IPS DF 4.7 (cell line): Measurements from ENCODE around the gene PPM1H.
A peak's percentile ranks its signal among the peaks of the same experiment; 100 is the strongest.

Experiments used
- DNase-seq: peaks from one replicate; pipeline ENCODE4 v3.0.0-alpha.2; 2013; ENCODE audit warnings: low spot score; ENCODE audit errors: extremely low read depth

Gene PPM1H

DNA sequence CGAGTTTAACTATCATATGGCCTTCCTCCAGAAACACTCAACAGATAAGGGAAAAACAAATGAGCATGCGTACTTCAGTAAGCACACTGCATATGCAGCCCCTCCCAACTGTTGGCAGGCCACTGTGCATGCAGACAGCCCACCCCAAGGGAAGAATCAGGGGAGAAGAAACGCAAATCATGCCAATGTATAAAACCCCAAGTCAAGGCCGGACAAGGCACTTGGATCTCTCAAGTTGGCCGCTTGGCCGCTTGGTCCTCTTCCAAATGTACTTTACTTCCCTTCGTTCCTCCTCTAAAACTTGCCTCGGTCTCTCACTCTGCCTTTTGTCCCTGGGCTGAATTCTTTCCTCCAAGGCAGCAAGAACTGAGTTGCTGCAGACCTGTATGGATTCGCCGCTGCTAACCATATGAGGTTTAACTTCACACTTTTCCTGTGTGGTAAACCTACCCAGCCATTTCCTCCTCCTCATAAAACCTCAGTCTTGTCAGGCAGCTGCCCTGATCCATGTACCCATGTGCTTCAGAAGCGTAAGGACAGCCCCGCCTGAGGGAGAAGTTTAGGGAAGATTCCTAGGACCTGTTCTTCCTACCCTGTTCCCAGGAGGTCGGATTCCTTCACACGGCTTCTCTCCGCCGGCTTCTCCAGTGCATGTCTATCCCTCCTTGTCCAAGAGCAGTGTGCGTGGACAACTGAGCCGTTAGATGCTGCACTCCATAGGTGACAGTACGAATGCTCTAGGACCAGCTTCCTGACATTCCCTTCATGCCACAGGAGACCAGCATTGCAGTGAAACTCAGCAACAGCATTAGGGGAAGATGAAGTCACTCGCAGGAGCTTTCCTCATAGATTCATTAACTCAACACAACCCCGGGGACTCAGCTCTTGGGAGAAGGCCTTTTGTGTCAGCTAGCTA is 280.4 kb downstream of the PPM1H start:
- DNase-seq = no peak

DNA sequence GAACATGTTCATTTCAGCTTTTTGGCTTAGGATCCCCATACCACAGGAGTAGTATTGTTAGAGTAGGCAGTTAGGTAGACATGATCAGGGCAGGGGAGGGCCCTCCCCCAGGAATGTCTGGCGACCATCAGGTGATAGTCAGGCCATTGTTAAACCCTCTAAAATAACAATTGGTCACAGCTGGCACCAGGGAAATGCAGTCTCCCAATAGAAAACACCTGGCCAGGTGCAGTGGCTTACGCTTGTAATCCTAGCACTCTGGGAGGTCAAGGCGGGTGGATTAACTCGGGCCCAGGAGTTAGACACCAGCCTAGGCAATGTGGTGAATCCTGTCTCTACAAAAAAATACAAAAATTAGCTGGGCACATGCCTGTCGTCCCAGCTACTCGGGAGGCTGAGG is 281.2 kb downstream of the PPM1H start:
- DNase-seq = peak; percentile 97

DNA sequence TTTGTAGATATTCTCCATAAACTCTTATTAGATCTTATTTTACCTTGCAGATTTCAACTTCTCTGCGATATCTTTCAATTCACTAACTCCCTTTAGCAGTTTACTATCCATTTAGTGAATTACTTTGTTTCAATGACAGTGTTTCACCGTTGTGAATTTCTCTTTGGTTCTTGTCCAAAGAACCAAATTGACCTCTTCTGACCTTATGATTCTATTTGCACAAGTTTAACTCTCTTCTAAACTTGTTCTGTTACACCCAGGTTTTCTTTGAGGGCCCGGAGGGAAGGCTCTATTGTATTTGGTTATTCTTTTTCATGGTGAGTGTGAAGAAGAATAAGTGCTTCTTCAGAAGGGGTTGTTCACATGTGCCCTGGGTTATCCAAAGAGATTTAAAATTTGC is 281.6 kb downstream of the PPM1H start:
- DNase-seq = no peak

DNA sequence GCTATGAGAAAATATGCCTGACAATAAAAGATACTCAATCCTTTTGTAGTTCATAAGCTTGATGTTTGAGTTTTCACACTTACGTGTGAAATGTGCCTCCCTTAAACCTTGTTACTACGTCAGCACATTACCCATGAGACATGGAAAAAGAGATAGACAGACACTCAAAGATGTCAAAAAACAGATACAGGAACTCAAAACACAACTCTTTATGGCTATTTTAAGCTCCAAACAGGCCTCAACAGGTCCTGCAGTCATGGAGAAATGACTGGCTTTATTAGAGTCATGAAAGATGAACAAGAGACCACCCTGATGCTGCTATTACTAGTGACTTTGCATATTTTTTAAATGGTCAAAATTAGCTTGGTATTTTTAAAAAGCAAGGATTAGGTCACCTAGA is 283.8 kb downstream of the PPM1H start:
- DNase-seq = no peak

DNA sequence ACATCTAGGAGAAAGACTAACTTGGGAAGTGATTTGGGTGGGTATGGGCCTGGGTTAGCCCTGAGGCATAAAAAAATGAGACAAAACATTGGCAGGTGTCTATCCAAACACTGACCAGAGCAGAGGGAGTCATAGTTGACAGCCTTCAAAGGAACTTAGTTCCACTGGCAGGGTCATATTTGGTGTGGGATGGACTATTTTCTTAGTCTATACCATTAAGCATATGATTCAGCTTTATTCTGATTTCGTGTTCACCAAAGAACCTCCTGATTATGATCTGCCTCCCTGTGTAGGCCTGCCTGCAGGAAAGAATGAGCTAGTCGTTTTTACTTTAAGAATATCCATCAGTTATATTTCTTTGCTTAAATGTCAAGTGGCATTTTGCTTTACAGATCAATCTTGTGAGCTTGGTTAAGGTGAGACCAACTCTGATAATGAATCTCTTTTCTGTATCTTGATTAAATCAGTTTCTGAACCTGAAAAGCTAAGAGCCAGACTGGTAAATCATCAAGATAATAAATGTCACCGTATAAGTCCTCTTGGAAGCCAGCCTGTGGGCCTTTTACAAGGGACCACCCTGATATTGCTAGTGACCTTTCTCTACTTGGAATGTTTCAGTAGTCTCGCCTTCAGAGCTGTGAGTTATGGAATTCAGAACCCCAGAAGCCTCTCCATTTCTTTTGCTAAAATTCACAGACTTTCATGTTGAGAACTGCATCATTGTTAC is 285.4 kb downstream of the PPM1H start:
- no peak for DNase-seq

DNA sequence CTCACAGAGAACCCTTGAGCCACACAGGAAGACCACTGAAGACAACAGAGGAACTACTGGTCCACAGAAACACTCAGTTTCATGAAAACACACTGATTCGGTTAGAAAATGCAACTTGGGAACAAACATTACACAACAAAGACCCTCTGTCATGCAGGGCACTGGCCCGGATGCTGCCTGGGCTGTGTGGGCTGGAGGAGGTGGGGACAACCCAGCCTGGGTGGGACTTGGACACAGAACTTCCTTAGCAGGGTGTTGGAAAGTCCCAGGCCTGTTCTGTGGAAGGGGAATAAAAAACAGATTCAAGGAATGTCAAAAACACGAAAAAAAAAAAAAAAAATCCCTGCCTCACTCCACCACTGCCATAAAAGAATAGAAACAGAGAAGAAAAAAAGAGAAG is 287.4 kb downstream of the PPM1H start:
- no peak for DNase-seq

DNA sequence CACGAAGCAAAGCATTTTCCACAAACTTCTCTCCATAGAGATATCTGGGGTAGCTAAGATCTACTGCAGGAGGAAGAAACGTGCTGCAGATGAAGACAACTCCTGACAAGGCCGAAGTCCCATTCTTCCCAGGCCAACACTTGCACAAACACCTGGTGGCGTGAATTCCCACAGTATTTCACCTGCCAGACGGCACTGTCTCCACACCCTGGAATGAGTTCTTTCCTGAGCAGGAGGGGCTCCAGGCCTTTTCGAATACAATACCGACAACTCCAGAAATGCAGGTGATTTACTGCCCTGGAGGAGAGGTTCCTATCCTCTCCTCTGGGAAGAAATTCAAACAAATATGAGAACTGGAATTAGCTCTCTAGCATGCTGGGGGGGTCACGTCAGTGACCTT is 288.4 kb downstream of the PPM1H start:
- no peak for DNase-seq

DNA sequence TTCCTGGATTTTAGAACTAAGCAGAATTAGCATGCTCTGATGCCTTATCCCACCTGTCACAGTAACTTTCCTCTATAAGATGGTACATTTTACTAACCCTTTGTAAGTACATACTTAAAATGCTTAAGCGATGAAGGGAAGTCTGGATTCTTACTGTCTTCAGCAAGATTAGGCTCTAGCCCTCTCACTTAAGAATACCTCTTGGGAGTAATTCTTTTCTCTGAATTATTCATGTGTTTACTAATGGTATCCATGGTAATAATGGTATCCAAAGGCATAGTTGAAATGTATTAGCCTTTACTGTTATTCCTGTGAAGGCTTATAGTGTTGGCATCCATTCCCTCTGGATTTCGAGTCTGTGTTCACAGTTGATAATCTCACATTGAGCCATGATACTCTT is 291.5 kb downstream of the PPM1H start:
- DNase-seq = no peak

DNA sequence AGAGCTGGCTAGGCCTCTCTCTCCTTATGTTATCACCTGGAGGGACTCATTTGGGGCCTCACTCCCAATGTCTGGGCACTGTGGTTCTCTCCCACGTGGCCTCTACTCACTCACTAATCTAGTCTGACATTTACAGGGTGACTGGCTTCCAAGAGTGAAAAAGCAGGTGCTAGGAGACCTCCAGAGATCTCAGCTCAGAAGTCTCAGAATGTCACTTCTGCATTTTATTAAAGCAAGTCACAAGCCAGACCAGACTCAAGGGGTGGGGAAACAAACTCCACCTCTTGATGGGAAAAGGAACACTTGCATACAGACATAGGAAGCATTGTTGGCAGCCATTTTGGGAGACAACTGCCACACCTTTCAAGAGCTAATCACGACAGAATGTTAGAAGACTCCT is 292.5 kb downstream of the PPM1H start:
- no peak for DNase-seq

DNA sequence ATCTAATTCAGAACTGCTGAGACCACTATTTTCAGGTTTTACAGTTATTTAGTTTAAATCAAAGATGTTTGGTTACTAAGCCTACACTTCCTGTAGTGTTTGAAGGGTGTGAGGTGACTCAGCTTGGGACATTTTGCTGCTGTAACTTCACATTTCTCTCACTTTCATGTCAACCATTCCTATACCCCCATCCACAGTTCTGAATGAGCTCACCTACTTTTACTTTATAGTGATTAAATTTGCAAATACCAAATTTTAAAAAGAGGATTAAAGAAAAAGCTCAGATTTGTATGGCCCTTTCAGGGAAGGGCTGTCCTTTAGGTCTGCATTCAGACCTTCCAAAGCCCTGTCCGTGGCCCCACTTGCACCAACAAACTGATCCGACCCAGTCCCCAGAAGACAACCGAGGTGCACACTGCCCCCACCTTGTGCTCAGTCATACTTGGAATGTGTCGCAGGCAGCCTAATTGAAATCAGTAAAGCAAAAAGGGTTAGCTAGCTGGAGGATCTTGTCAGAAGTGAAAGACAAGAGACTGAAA is 294.0 kb downstream of the PPM1H start:
- DNase-seq = no peak

DNA sequence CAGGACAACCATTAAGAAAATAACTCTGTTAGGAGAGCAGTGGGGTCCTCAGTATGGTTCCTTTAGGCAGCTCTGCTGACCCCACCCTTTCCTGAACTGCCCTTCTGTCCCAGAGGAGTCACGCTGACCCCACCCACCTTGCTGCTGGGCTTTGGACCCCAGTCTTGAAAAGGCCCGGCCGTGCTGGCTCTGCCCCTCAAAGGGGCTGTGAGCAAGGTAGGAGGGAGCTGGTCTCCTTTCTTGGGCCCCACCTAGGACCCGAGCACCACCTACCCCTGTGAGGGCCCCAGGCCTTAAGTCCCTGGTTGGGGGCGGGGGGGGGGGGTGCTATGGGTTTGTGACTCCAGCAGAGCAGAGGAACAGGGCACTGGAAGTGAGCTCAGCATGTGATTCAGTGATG is 297.3 kb downstream of the PPM1H start:
- no peak for DNase-seq

DNA sequence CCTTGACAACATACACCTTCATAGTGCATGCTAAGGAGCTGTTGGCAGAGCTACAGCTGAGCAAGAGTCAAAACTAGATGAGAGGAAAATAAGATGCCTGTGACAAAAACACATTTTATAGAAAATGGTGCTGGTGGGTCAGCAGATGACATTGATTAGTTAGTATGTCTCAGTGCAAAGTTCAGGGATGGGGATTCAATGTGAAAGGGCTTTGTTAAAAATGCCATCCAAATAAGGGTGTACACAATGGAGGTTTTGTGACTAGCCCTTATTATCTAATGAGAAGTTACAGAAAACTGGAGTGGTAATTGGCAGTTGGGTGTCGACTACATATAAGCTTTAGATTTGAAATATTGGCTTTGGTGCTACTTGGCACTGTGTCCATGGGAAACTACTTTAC is 299.3 kb downstream of the PPM1H start:
- no peak for DNase-seq

DNA sequence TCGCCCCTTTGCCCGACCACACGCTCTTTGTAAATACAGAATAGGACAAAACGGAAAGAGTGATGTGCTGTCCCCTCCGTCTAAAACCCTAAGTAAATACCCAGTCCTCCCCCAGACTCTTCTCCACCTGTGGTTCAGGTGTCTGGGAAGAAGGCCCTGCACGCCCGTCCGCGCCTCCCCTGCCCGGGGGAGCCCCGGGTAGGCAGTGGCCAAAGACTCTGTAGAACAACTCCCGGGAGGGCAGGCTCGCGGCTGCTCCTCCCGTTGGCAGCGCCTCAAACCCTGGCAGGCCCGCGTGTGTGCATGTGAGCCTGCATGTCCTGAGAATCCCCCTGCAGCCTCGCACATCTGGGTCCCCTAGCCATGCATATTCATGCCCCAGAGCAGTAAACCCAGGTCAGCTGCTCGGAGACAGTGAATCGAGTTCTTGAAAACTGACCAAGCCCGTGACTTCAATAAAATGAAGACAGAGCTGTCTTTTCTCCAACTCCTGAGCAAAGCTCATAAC is 302.5 kb downstream of the PPM1H start:
- DNase-seq = no peak

DNA sequence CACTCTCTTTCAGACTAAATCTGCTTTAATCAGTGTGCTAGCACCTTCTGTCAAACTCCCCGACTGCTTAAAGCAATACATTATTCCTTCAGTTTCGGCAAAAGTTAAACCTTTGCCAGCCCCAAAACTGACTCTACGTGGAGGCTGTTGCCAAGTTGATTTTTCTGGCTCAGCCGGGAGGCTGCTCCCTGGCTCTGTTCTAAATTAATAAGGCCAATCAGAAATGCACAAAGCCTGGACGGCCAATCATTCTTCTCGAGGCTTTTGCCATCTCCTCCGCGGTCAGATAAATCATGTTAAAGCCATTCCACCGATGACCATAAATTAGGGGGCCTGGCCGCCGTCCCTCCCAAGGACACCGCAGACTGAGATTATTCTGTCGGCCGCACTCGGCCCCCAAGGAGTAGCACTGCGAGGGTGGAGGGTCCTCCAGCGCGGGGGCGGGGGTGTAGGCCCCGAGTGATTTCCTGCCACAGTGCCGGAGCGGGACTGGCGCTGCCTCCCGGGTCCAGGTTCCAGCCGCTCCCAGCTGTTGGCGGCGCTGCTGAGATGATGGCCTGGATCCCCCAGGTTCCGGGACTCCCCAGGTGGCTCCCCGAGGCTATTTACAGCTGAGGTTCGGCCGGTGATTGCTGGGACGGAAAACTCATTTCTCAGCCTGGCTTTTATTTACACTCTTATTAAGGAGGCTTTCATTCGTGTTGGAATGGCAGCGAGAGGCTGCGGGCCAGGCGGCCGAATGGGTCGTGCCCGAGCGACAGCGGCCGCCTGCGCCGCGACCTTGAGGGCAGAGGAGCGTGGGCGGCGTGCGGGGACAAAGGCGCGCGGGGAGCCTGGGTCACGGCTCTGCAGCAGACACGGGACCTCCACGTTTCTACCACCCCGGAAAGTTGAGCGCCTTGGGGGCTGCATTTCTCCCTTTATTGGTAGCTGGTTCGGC is 303.2 kb downstream of the PPM1H start:
- DNase-seq = no peak

DNA sequence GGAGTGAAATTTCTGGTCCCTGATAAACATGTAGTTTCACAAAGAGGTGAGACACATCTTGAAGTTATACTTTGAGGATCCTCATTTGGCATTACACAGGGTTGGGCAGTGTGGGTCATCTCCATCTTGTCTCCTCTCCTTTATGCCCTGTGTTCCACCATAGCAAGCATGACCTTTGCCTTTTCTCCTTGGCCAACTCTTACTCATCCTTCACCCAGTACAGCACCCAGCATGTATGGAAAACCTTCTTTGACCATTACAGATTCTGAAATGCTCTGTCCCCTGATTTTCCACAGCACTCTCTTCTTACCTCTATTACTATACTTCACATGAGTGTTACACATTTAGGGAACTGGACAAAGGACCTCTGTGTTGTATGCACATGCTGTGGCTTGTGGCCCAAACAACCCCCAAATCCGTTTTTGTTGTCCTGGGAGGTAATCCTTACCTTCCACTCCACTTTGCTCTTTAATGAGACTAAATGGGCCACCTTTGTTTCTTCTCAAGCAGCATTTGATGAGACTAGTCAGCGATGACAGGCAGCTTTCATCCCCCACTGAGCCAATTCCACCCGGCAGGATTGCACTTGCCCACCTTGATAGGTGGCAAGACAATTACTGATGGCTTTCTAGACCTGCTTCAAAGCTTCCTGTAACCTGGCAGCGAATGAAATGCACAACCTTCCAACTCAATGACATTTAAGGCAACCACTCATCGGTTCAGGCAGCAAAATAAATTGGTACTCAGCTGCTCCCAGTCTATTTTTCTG is 304.8 kb downstream of the PPM1H start:
- no peak for DNase-seq

DNA sequence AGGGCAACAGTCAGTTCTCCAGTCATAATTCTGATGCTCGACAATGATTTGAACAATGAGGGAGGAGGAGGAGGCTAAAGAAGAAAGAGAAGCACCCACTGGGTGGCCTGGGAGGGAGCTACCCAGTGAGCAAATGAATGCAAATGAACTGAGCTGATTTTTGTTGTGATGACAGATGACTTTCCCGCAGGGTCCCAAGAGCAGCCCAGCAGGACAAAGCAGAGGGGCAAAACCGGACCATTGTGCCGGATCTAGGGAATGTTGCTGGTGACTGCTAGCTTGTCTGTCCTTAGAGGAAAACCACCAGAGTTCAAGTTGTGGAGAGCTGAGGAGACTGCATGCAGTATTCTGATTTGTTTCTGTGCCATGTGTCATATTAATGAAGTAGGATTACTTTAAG is 305.5 kb downstream of the PPM1H start:
- no peak for DNase-seq

DNA sequence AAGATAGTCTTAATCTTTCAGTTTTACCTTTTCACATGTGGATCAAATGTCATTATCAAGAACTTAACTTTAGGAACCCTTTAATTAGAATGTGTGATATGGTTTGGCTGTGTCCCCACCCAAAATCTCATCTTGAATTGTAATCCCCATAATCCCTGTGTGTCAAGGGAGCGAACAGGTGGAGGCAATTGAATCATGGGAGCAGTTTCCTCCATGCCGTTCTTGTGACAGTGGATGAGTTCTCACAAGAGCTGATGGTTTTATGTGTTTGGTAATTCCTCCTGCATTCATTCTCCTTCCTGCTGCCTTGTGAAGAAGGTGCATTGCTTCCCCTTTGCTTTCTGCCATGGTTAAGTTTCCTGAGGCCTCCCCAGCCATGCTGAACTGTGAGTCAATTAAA is 307.8 kb downstream of the PPM1H start:
- no peak for DNase-seq

DNA sequence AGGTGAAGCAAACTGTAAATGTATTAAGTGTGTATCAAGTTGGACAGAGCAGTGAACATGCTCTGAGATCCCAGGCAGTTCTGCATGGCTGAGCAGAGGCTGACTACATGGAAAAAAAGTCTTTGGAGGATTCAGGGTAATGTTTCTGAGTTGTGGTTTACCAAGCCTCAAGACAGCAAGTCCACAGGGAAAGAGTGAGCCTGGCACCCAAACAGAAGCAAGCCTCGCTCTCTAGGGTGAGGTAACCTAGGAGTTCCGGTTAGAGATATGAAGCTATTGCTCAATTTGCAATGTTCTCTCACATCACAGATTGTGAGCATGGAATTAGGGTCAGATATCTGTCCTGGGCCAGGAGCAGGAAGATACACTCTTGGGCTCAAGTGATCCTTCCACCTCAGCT is 309.7 kb downstream of the PPM1H start:
- DNase-seq = no peak

DNA sequence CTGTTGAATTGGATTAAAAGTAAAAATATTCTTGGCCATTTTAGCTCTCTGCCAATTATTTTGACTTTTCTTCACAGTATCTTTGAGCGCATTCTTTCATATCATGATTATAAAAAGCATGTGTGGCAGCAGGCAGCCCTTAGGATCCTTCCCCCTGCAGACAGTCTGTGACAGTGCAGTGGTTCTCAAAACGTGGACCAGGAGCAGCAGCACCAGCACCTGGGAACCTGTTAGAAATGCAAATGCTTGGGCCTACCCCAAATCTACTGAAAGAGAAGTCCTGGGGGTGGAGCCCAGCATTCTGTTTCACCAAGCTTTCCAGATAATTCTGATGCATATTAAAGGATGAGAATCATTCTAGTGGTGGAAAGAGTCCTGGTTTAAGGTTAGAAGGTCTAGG is 312.8 kb downstream of the PPM1H start:
- no peak for DNase-seq

DNA sequence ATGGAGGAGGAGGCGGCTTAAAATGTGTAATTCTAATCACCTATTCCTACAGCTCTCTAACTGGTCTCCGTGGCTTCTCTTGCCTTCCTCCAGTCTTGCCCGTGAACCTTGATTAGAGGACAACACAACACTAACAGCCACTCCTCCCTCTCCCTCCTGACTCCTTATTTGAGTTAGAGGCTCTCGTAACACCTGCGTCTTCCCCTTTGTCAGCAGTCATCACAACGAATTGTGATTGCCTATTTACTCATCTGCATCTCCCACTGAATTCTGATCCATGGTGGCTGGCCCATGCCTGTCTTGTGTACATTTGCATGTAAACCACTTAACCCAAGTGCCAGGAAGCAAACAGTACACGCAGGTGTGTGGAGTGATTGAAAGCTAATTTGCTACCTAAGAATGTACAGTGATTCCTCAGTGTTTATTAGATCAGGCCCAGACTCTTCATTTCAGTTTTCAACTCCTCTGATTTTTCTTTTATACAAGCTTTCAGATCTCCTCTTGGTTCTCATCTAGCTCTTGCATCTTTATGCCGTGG is 313.8 kb downstream of the PPM1H start:
- no peak for DNase-seq
